GM12878 (cell line): ENCODE data around the gene ODC1. TPM values are rescaled to one million over a fixed set of nuclear protein-coding genes. Genes with fewer than 3 reads are reported as not detected.

ENCODE experiments used
- ATAC-seq: fragments of 200-7000 bp; cut with Tn5 transposase; 3 replicates; pipeline ENCODE4 v1.9.1; 2020; ENCODE audit warnings: mild to moderate bottlenecking, moderate library complexity
- BruUV-seq: library from RNA; stranded (reverse); fragments of 400-500 nt; replicated peaks from 2 replicates; lab custom pipeline; 2021; lab: Mats Ljungman, UMichigan
- CTCF ChIA-PET: fragments of 300-600 bp; sonication (Branson Sonifier 250); formaldehyde crosslinking; extraction: SDS; loops from one replicate; lab custom pipeline; 2021; ENCODE audit warnings: inconsistent platforms; lab: Yijun Ruan, JAX
- POLR2A ChIA-PET: fragments of 350-600 bp; formaldehyde crosslinking; extraction: SDS; loops from one replicate; lab custom pipeline; 2021; ENCODE audit warnings: inconsistent platforms; lab: Charles Lee
- RAD21 ChIA-PET: fragments of 300-600 bp; sonication (Branson Sonifier 250); formaldehyde crosslinking; loops from one replicate; lab custom pipeline; 2023; ENCODE audit warnings: antibody characterized with exemption; ENCODE audit not compliant: unreplicated experiment; lab: Charles Lee
- SMC1A ChIA-PET: fragments of 300-600 bp; sonication (Branson Sonifier 250); formaldehyde crosslinking; loops from one replicate; lab custom pipeline; 2023; ENCODE audit not compliant: unreplicated experiment, uncharacterized antibody; lab: Charles Lee
- DNase-seq: peaks from one replicate; pipeline ENCODE4 v3.0.0-alpha.2; 2011; ENCODE audit warnings: low read depth, low spot score
- FAIRE-seq: peaks from 3 replicates; lab custom pipeline; 2011; peaks lifted over from hg19 to GRCh38; lab: Jason Lieb, UNC
- H2AFZ ChIP-seq: 2 replicates; pipeline ENCODE4 v1.6.0; 2011; ENCODE audit warnings: low read depth, low read length, control low read depth; ENCODE audit not compliant: control insufficient read depth
- H3K27ac ChIP-seq: 2 replicates; pipeline ENCODE4 v1.5.1; 2011; ENCODE audit warnings: control low read depth; ENCODE audit not compliant: control insufficient read depth, insufficient read depth
- H3K27me3 ChIP-seq, 2 experiments: replicated peaks in 1 of 2; 2 replicates each; pipeline versions ENCODE4 v1.6.0 to v1.6.1; 2011; ENCODE audit warnings: low read length in 1 of 2; ENCODE audit not compliant: control insufficient read depth in 2 of 2, insufficient read depth in 2 of 2
- H3K36me3 ChIP-seq, 2 experiments: 2 replicates each; pipeline ENCODE4 v1.5.1; 2011; ENCODE audit warnings: low read length in 1 of 2; ENCODE audit not compliant: control insufficient read depth in 2 of 2, insufficient read depth in 2 of 2
- H3K4me1 ChIP-seq: 2 replicates; pipeline ENCODE4 v1.6.1; 2011; ENCODE audit warnings: mild to moderate bottlenecking, low read length, moderate library complexity, mixed read lengths; ENCODE audit not compliant: control insufficient read depth, insufficient read depth
- H3K4me2 ChIP-seq: 2 replicates; pipeline ENCODE4 v1.6.0; 2011; ENCODE audit warnings: control low read depth; ENCODE audit not compliant: control insufficient read depth, insufficient read depth
- H3K4me3 ChIP-seq: fragments of 200-600 bp; sonication (generic); 2 replicates; pipeline ENCODE4 v1.5.1; 2016
- H3K79me2 ChIP-seq: 2 replicates; pipeline ENCODE4 v1.6.0; 2011; ENCODE audit warnings: low read length; ENCODE audit not compliant: control insufficient read depth, insufficient read depth
- H3K9ac ChIP-seq: 2 replicates; pipeline ENCODE4 v1.8.0; 2011; ENCODE audit warnings: low read length, control low read depth, mixed read lengths; ENCODE audit not compliant: control insufficient read depth, insufficient read depth
- H3K9me3 ChIP-seq: replicated peaks from 3 replicates; pipeline ENCODE4 v1.5.1; 2011; ENCODE audit warnings: mild to moderate bottlenecking, low read length; ENCODE audit not compliant: control insufficient read depth, insufficient read depth
- H4K20me1 ChIP-seq: 2 replicates; pipeline ENCODE4 v1.6.0; 2011; ENCODE audit not compliant: control insufficient read depth, insufficient read depth
- ATF3 ChIP-seq: IDR thresholded peaks from 2 replicates; pipeline ENCODE4 v1.6.1; 2011; ENCODE audit warnings: low read depth, mild to moderate bottlenecking, low read length, moderate library complexity, borderline replicate concordance; ENCODE audit errors: extremely low read depth
- CTCF ChIP-seq, 3 experiments: IDR thresholded peaks in 2 of 3; conservative IDR thresholded peaks in 1 of 3; 2 replicates each; pipeline ENCODE4 v1.5.1; 2011; ENCODE audit warnings: low read depth in 3 of 3, low read length in 3 of 3, mild to moderate bottlenecking in 3 of 3, control low read depth in 2 of 3, moderate library complexity in 2 of 3, inconsistent platforms in 1 of 3, mixed read lengths in 1 of 3; ENCODE audit not compliant: control insufficient read depth in 2 of 3, insufficient read depth in 1 of 3; ENCODE audit errors: extremely low read depth in 1 of 3
- GABPA ChIP-seq: IDR thresholded peaks from 2 replicates; pipeline ENCODE4 v1.6.1; 2014; ENCODE audit warnings: antibody characterized with exemption, low read depth, mild to moderate bottlenecking, inconsistent platforms
- KLF5 ChIP-seq: fragments of 450-650 bp; IDR thresholded peaks from 2 replicates; pipeline ENCODE4 v1.6.1; 2014; ENCODE audit warnings: mild to moderate bottlenecking; ENCODE audit not compliant: partially characterized antibody
- NFYB ChIP-seq: IDR thresholded peaks from 2 replicates; pipeline ENCODE4 v1.6.1; 2011; ENCODE audit warnings: low read depth, mild to moderate bottlenecking, low read length, improper control_type of control experiment, moderate library complexity; ENCODE audit not compliant: insufficient read depth
- NR2F1 ChIP-seq: fragments of 450-650 bp; conservative IDR thresholded peaks from 2 replicates; pipeline ENCODE4 v1.6.1; 2017; ENCODE audit warnings: mild to moderate bottlenecking
- PRDM15 ChIP-seq: fragments of 450-650 bp; formaldehyde crosslinking; IDR thresholded peaks from 2 replicates; pipeline ENCODE4 v1.4.0; 2020; ENCODE audit warnings: mild to moderate bottlenecking, moderate library complexity
- ZNF384 ChIP-seq: IDR thresholded peaks from 2 replicates; pipeline ENCODE4 v1.6.1; 2012; ENCODE audit warnings: low read depth, mild to moderate bottlenecking, low read length, improper control_type of control experiment, borderline replicate concordance
- WGBS: methylation state at CpG from one replicate; pipeline ENCODE4 v1.1.6; 2016; ENCODE audit warnings: low lambda C conversion rate; ENCODE audit not compliant: insufficient replicate concordance, insufficient coverage; ENCODE audit errors: missing lambda C conversion rate; 5-methylcytosine and 5-hydroxymethylcytosine counted together
- in situ Hi-C: fragments of 300-500 bp; cut with MboI; formaldehyde crosslinking; loops from 9 replicates; pipeline ENCODE4 v1.14.3; 2018; ENCODE audit warnings: mixed read lengths
- intact Hi-C: fragments of 100-400 bp; cut with micrococcal nuclease; formaldehyde crosslinking; loops from one replicate; pipeline ENCODE4 v1.14.2; 2022; ENCODE audit not compliant: unreplicated experiment
- polyA plus RNA-seq, 11 experiments: library from polyadenylated mRNA; depleted of rRNA in 4 of 11; unstranded in 6 of 11; stranded (reverse) in 5 of 11; fragments of >200 nt; fragmentation: Nextera tagmentation in 4 of 11; fragmentation: Illumina TruSeq in 1 of 11; extraction: Ambion mirVana in 4 of 11; extraction: Trizol in 1 of 11; gene quantifications; 1 replicate in 1 of 11; 2 replicates in 10 of 11; pipeline versions ENCODE4 v1.2.1 to v1.2.3, GENCODE V29; 2011 to 2016; ENCODE audit warnings: inconsistent platforms in 2 of 11, missing spikeins in 2 of 11, low read depth in 1 of 11
- total RNA-seq, 4 experiments: library from RNA; depleted of rRNA in 3 of 4; stranded (reverse); fragments of >200 nt in 3 of 4; fragmentation: Illumina TruSeq in 1 of 4; extraction: Trizol in 1 of 4; gene quantifications; 2 replicates each; pipeline versions ENCODE4 v1.2.1 to v1.2.3, GENCODE V29; 2013 to 2021

The ODC1 gene
- total and polyA plus RNA-seq, 10 of the 15 experiments (the other 5 are each of a cell fraction or from before 2014, with no cell fraction given): 68.5 to 441 (median 340) TPM

- TF ChIP-seq CTCF (IDR thresholded peaks at IDR 0.05 in 2 of 3, conservative IDR thresholded peaks at IDR 0.05 in 1 of 3; ENCODE audit: control insufficient read depth in 2 of 3, extremely low read depth in 1 of 3, insufficient read depth in 1 of 3, low read depth in 3 of 3, low read length in 3 of 3): no peak
- no peak for TF ChIP-seq ATF3
- no peak for TF ChIP-seq GABPA
- TF ChIP-seq, all 136 proteins: peak for 0
Observed at GRCh38 chr2:10392951-10393639, 55.0 kb downstream of the ODC1 start (continued).

- Histone ChIP-seq H3K79me2 (no peaks in the 10 kb centered on the region), H3K27ac (no peak overlapping the region), H3K4me3 (no peak overlapping the region), H3K36me3 (no peaks in the 10 kb centered on the region), H3K27me3 (no peaks in the 10 kb centered on the region), H3K9ac (no peak overlapping the region), H3K4me1 (no peaks in the 10 kb centered on the region), H2AFZ (no peak overlapping the region), H3K9me3 (no peaks in the 10 kb centered on the region), H3K4me2 (no peak overlapping the region), H4K20me1 (no peaks in the 10 kb centered on the region; the same call in 1 of the 2 replicates)
- FAIRE-seq (no peak), DNase-seq (no peak), ATAC-seq (no peak)
- no peak for TF ChIP-seq KLF5
- TF ChIP-seq NR2F1: no peak
- TF ChIP-seq PRDM15: no peak
- TF ChIP-seq ZNF384: no peak
- TF ChIP-seq NFYB: no peak
- ChIA-PET RAD21 (no interaction called here), POLR2A (interaction anchor here (1.0 kb wide), 2 partner anchors 11 to 14 kb away, joined by 5 to 6 read pairs; no protein-coding TSS in a partner anchor), SMC1A (interaction anchor here (1.4 kb wide), 1 partner anchor 16 kb away, joined by 6 read pairs; no protein-coding TSS in a partner anchor), CTCF (interaction anchor here (0.6 to 1.5 kb wide), 5 partner anchors 10 to 91 kb away, joined by 3 to 4 read pairs (median 3); no protein-coding TSS in a partner anchor)
- no TSS peak for BruUV-seq
- intact Hi-C loops: no loop called here
- in situ Hi-C loops: no loop called here
- 30% methylated on average over 6 of the region's 6 CpGs for WGBS
Observed at GRCh38 chr2:10392548-10392947, 55.6 kb downstream of the ODC1 start.
